ENCODE results near the gene NR6A1. TPM values are rescaled to one million over a fixed set of nuclear protein-coding genes. Genes with fewer than 3 reads are reported as not detected.

NR6A1 gene
- polyA plus RNA-seq, 2 donors, result 0.68 to 1.4 TPM

GRCh38 chr9:124551472-124552272 lies 219.4 kb downstream of the NR6A1 start:
- Histone ChIP-seq H3K27me3 (ENCODE audit: control insufficient read depth in 1 of 2, insufficient read depth in 2 of 2, low read length in 2 of 2) (no peaks in the 10 kb centered on the region), H3K4me3 (ENCODE audit: low read depth in 1 of 2, low read length in 2 of 2) (no peak overlapping the region), H3K9me3 (ENCODE audit: control insufficient read depth in 2 of 2, insufficient read depth in 1 of 2, low read depth in 1 of 2, low read length in 1 of 2) (no peaks in the 10 kb centered on the region), H3K36me3 (ENCODE audit: control insufficient read depth in 2 of 2, insufficient read depth in 2 of 2, low read length in 1 of 2) (no peaks in the 10 kb centered on the region), H3K27ac (ENCODE audit: low read depth in 2 of 2, low read length in 1 of 2) (peak overlapping the region in 1 of 2 donors; percentile 6), H3K4me1 (ENCODE audit: control insufficient read depth in 2 of 2, insufficient read depth in 2 of 2, low read length in 1 of 2) (peaks cover 0 to 2% of the 10 kb centered on the region in 2 donors)
- WGBS, 2 donors, result 25 to 30% methylated on average over 4 of the region's 4 CpGs

GRCh38 chr9:124550072-124550471 lies 221.0 kb downstream of the NR6A1 start:
- no peak overlapping the region for H3K27ac ChIP-seq (ENCODE audit: low read depth in 2 of 2, low read length in 1 of 2)
- no peaks in the 10 kb centered on the region for H3K9me3 ChIP-seq (ENCODE audit: control insufficient read depth in 2 of 2, insufficient read depth in 1 of 2, low read depth in 1 of 2, low read length in 1 of 2)
- H3K27me3 ChIP-seq (ENCODE audit: control insufficient read depth in 1 of 2, insufficient read depth in 2 of 2, low read length in 2 of 2), result no peaks in the 10 kb centered on the region
- H3K4me1 ChIP-seq (ENCODE audit: control insufficient read depth in 2 of 2, insufficient read depth in 2 of 2, low read length in 1 of 2), result peaks cover 0 to 2% of the 10 kb centered on the region in 2 donors
- WGBS, 2 donors, result 83 to 85% methylated on average over 2 of the region's 2 CpGs
- no peak overlapping the region for H3K4me3 ChIP-seq (ENCODE audit: low read depth in 1 of 2, low read length in 2 of 2)
- no peaks in the 10 kb centered on the region for H3K36me3 ChIP-seq (ENCODE audit: control insufficient read depth in 2 of 2, insufficient read depth in 2 of 2, low read length in 1 of 2)

DNA sequence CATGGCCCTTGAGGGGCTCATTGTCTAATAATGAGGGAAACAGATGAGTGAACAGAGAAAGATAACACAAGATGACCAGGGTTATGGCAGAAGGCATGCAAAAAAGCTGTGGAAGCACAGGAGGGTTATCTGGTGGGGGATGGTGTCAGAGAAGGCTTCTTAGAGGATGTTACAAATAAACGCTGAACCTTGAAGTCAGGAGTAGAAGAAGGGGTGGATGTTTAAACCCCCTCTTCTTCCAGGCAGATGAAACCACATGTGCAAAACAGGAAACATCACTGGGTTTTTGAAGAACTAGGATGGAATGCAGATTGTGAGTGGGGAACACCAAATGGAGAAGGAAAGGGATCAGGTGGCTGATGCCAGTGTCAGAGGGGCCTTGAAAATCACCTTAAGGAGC lies 222.1 kb downstream of the NR6A1 start:
- WGBS, 2 donors, result 48 to 52% methylated on average over 1 of the region's 1 CpG
- Histone ChIP-seq H3K4me3 (ENCODE audit: low read depth in 1 of 2, low read length in 2 of 2) (no peak overlapping the region), H3K27me3 (ENCODE audit: control insufficient read depth in 1 of 2, insufficient read depth in 2 of 2, low read length in 2 of 2) (no peaks in the 10 kb centered on the region), H3K9me3 (ENCODE audit: control insufficient read depth in 2 of 2, insufficient read depth in 1 of 2, low read depth in 1 of 2, low read length in 1 of 2) (no peaks in the 10 kb centered on the region), H3K36me3 (ENCODE audit: control insufficient read depth in 2 of 2, insufficient read depth in 2 of 2, low read length in 1 of 2) (no peaks in the 10 kb centered on the region), H3K4me1 (ENCODE audit: control insufficient read depth in 2 of 2, insufficient read depth in 2 of 2, low read length in 1 of 2) (peaks cover 0 to 2% of the 10 kb centered on the region in 2 donors), H3K27ac (ENCODE audit: low read depth in 2 of 2, low read length in 1 of 2) (no peak overlapping the region)

DNA sequence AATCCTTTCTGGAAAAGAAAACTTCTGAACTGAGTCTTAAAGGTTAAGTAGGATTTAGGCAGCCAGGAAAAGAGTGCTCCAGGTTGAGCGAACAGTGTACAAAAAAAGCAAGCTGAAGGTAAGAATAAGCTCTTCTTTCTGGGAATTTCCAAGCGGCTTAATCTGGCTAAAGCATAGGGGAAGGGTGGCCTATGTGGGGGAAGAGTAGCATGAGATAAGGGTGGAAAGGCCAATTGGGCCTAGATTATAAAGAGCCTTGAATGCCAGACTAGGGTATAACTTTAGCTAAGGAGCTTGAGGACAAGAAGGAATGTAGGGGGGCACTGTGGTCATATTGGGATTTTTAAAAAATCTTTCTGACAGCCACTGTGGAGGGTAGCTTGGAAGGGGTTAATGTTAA lies 226.6 kb downstream of the NR6A1 start:
- Histone ChIP-seq H3K4me3 (ENCODE audit: low read depth in 1 of 2, low read length in 2 of 2) (no peak overlapping the region), H3K9me3 (ENCODE audit: control insufficient read depth in 2 of 2, insufficient read depth in 1 of 2, low read depth in 1 of 2, low read length in 1 of 2) (no peaks in the 10 kb centered on the region), H3K36me3 (ENCODE audit: control insufficient read depth in 2 of 2, insufficient read depth in 2 of 2, low read length in 1 of 2) (no peaks in the 10 kb centered on the region), H3K27ac (ENCODE audit: low read depth in 2 of 2, low read length in 1 of 2) (no peak overlapping the region), H3K4me1 (ENCODE audit: control insufficient read depth in 2 of 2, insufficient read depth in 2 of 2, low read length in 1 of 2) (no peaks in the 10 kb centered on the region), H3K27me3 (ENCODE audit: control insufficient read depth in 1 of 2, insufficient read depth in 2 of 2, low read length in 2 of 2) (no peaks in the 10 kb centered on the region)
- 94 to 95% methylated on average over 2 of the region's 2 CpGs for WGBS, 2 donors

DNA sequence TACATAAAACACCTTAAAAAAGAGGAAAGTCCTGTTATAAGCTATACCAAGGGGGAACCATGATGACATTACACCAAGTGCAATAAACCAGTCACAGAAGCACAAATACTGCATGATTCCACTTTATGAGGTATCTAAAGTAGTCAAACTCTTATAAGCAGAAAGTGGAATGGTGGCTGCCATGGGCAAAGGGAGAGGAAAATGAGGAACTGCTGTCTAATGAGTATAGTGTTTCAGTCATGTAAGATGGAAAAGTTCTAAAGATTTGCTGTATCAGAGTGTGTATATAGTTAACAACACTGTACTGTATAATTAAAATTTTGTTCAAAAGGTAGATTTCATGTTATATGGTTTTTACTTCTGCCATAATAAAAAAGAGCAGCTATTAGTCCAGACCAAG lies 229.3 kb downstream of the NR6A1 start:
- no peaks in the 10 kb centered on the region for H3K4me1 ChIP-seq (ENCODE audit: control insufficient read depth in 2 of 2, insufficient read depth in 2 of 2, low read length in 1 of 2)
- no peaks in the 10 kb centered on the region for H3K27me3 ChIP-seq (ENCODE audit: control insufficient read depth in 1 of 2, insufficient read depth in 2 of 2, low read length in 2 of 2)
- H3K27ac ChIP-seq (ENCODE audit: low read depth in 2 of 2, low read length in 1 of 2), result no peak overlapping the region
- H3K9me3 ChIP-seq (ENCODE audit: control insufficient read depth in 2 of 2, insufficient read depth in 1 of 2, low read depth in 1 of 2, low read length in 1 of 2), result no peaks in the 10 kb centered on the region
- H3K36me3 ChIP-seq (ENCODE audit: control insufficient read depth in 2 of 2, insufficient read depth in 2 of 2, low read length in 1 of 2), result no peaks in the 10 kb centered on the region
- no peak overlapping the region for H3K4me3 ChIP-seq (ENCODE audit: low read depth in 1 of 2, low read length in 2 of 2)

DNA sequence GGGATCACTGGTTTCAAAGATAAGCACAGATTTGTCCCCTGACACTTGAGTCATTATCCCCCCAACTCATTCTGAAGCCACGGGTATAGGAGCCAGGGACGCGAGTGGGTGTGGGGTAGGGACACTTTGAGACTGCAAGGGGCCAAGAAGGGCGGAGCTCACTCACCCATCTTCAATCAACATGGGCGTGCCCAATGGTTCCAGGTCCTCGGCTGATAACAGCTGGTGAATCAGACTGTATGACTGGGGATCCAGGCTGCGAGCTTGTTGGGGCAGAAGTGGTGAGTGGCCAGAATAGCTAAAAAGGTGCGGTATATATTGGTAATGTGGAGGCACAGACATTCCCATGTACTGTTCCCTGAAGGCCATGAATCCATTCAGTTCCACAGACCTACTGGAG lies 233.2 kb downstream of the NR6A1 start:
- 82 to 91% methylated on average over 8 of the region's 8 CpGs for WGBS, 2 donors
- Histone ChIP-seq H3K4me3 (ENCODE audit: low read depth in 1 of 2, low read length in 2 of 2) (no peak overlapping the region), H3K9me3 (ENCODE audit: control insufficient read depth in 2 of 2, insufficient read depth in 1 of 2, low read depth in 1 of 2, low read length in 1 of 2) (no peaks in the 10 kb centered on the region), H3K27ac (ENCODE audit: low read depth in 2 of 2, low read length in 1 of 2) (no peak overlapping the region), H3K36me3 (ENCODE audit: control insufficient read depth in 2 of 2, insufficient read depth in 2 of 2, low read length in 1 of 2) (peaks cover 0 to 3% of the 10 kb centered on the region in 2 donors), H3K27me3 (ENCODE audit: control insufficient read depth in 1 of 2, insufficient read depth in 2 of 2, low read length in 2 of 2) (no peaks in the 10 kb centered on the region), H3K4me1 (ENCODE audit: control insufficient read depth in 2 of 2, insufficient read depth in 2 of 2, low read length in 1 of 2) (no peaks in the 10 kb centered on the region)

- no peaks in the 10 kb centered on the region for H3K9me3 ChIP-seq (ENCODE audit: control insufficient read depth in 2 of 2, insufficient read depth in 1 of 2, low read depth in 1 of 2, low read length in 1 of 2)
- H3K27me3 ChIP-seq (ENCODE audit: control insufficient read depth in 1 of 2, insufficient read depth in 2 of 2, low read length in 2 of 2), result no peaks in the 10 kb centered on the region
- no peak overlapping the region for H3K4me3 ChIP-seq (ENCODE audit: low read depth in 1 of 2, low read length in 2 of 2)
- peaks cover 0 to 6% of the 10 kb centered on the region in 2 donors for H3K36me3 ChIP-seq (ENCODE audit: control insufficient read depth in 2 of 2, insufficient read depth in 2 of 2, low read length in 1 of 2)
- WGBS, 2 donors, result 88 to 93% methylated on average over 10 of the region's 10 CpGs
- H3K4me1 ChIP-seq (ENCODE audit: control insufficient read depth in 2 of 2, insufficient read depth in 2 of 2, low read length in 1 of 2), result no peaks in the 10 kb centered on the region
- H3K27ac ChIP-seq (ENCODE audit: low read depth in 2 of 2, low read length in 1 of 2), result no peak overlapping the region
Observed at GRCh38 chr9:124535846-124536245, 235.3 kb downstream of the NR6A1 start.

- Histone ChIP-seq H3K27me3 (ENCODE audit: control insufficient read depth in 1 of 2, insufficient read depth in 2 of 2, low read length in 2 of 2) (no peaks in the 10 kb centered on the region), H3K9me3 (ENCODE audit: control insufficient read depth in 2 of 2, insufficient read depth in 1 of 2, low read depth in 1 of 2, low read length in 1 of 2) (no peaks in the 10 kb centered on the region), H3K36me3 (ENCODE audit: control insufficient read depth in 2 of 2, insufficient read depth in 2 of 2, low read length in 1 of 2) (peaks cover 0 to 6% of the 10 kb centered on the region in 2 donors), H3K4me3 (ENCODE audit: low read depth in 1 of 2, low read length in 2 of 2) (no peak overlapping the region), H3K27ac (ENCODE audit: low read depth in 2 of 2, low read length in 1 of 2) (no peak overlapping the region), H3K4me1 (ENCODE audit: control insufficient read depth in 2 of 2, insufficient read depth in 2 of 2, low read length in 1 of 2) (no peaks in the 10 kb centered on the region)
- 81 to 89% methylated on average over 2 of the region's 2 CpGs for WGBS, 2 donors
Observed at GRCh38 chr9:124532897-124533296, 238.2 kb downstream of the NR6A1 start.

- H3K27me3 ChIP-seq (ENCODE audit: control insufficient read depth in 1 of 2, insufficient read depth in 2 of 2, low read length in 2 of 2), result no peaks in the 10 kb centered on the region
- 95 to 97% methylated on average over 2 of the region's 2 CpGs for WGBS, 2 donors
- H3K4me3 ChIP-seq (ENCODE audit: low read depth in 1 of 2, low read length in 2 of 2), result no peak overlapping the region
- no peaks in the 10 kb centered on the region for H3K4me1 ChIP-seq (ENCODE audit: control insufficient read depth in 2 of 2, insufficient read depth in 2 of 2, low read length in 1 of 2)
- H3K9me3 ChIP-seq (ENCODE audit: control insufficient read depth in 2 of 2, insufficient read depth in 1 of 2, low read depth in 1 of 2, low read length in 1 of 2), result no peaks in the 10 kb centered on the region
- H3K27ac ChIP-seq (ENCODE audit: low read depth in 2 of 2, low read length in 1 of 2), result no peak overlapping the region
- H3K36me3 ChIP-seq (ENCODE audit: control insufficient read depth in 2 of 2, insufficient read depth in 2 of 2, low read length in 1 of 2), result peaks cover 0 to 9% of the 10 kb centered on the region in 2 donors
Observed at GRCh38 chr9:124531115-124531514, 240.0 kb downstream of the NR6A1 start.

DNA sequence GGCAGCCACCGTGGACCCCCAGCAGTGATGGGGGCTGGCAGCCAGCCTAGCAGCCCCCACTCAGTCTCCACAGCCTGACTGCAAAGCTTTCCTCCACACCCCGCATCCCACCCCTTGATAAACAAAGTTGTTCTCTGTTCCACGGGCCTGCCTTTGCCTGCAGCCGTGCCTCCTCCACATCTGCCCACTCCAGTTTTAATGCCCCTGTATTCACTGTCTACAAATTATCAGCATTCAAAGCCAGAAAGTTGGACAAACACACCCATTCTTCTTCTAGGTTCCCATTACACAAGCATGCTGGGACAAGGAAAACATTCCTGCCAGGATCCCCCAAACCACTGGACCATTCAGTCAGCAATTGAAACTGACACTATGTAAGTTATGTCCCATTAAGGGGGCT lies 240.9 kb downstream of the NR6A1 start:
- H3K4me3 ChIP-seq (ENCODE audit: low read depth in 1 of 2, low read length in 2 of 2), result no peak overlapping the region
- H3K9me3 ChIP-seq (ENCODE audit: control insufficient read depth in 2 of 2, insufficient read depth in 1 of 2, low read depth in 1 of 2, low read length in 1 of 2), result no peaks in the 10 kb centered on the region
- H3K36me3 ChIP-seq (ENCODE audit: control insufficient read depth in 2 of 2, insufficient read depth in 2 of 2, low read length in 1 of 2), result peaks cover 0 to 8% of the 10 kb centered on the region in 2 donors
- 69 to 77% methylated on average over 4 of the region's 4 CpGs for WGBS, 2 donors
- H3K4me1 ChIP-seq (ENCODE audit: control insufficient read depth in 2 of 2, insufficient read depth in 2 of 2, low read length in 1 of 2), result no peaks in the 10 kb centered on the region
- no peak overlapping the region for H3K27ac ChIP-seq (ENCODE audit: low read depth in 2 of 2, low read length in 1 of 2)
- no peaks in the 10 kb centered on the region for H3K27me3 ChIP-seq (ENCODE audit: control insufficient read depth in 1 of 2, insufficient read depth in 2 of 2, low read length in 2 of 2)

All from esophagus (tissue), 2 donors.